ENCODE results near the gene CGNL1.

- TF ChIP-seq EZH2 (optimal IDR thresholded peaks at IDR 0.05; ENCODE audit: low read depth, low read length), result no peak
- TF ChIP-seq, protein P1, sequence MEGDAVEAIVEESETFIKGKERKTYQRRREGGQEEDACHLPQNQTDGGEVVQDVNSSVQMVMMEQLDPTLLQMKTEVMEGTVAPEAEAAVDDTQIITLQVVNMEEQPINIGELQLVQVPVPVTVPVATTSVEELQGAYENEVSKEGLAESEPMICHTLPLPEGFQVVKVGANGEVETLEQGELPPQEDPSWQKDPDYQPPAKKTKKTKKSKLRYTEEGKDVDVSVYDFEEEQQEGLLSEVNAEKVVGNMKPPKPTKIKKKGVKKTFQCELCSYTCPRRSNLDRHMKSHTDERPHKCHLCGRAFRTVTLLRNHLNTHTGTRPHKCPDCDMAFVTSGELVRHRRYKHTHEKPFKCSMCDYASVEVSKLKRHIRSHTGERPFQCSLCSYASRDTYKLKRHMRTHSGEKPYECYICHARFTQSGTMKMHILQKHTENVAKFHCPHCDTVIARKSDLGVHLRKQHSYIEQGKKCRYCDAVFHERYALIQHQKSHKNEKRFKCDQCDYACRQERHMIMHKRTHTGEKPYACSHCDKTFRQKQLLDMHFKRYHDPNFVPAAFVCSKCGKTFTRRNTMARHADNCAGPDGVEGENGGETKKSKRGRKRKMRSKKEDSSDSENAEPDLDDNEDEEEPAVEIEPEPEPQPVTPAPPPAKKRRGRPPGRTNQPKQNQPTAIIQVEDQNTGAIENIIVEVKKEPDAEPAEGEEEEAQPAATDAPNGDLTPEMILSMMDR (IDR thresholded peaks at IDR 0.05; ENCODE audit: low read length), result no peak
These were observed 40.6 kb upstream of the CGNL1 start for GRCh38 chr15:57335719-57336118.
